Psoas muscle (tissue), 8 donors: ENCODE data around the gene MARCHF10. TPM values are rescaled to one million over a fixed set of nuclear protein-coding genes. Genes with fewer than 3 reads are reported as not detected.

ENCODE experiments used
- ATAC-seq, 4 donors: fragments of 200-7000 bp; cut with Tn5 transposase; one replicate each; pipeline ENCODE4 v1.9.1; 2020; ENCODE audit warnings: moderate library complexity in 3 of 4, mild to moderate bottlenecking in 2 of 4
- DNase-seq, 2 donors: peaks; one replicate each; pipeline ENCODE4 v3.0.0-alpha.2; 2020
- H3K27ac ChIP-seq: fragments of 200-600 bp; one replicate; pipeline ENCODE4 v1.8.0; 2022
- H3K27me3 ChIP-seq, 3 donors: fragments of 200-600 bp in 1 of 3; one replicate each; pipeline versions ENCODE4 v1.6.1 to v1.8.0; 2013 to 2022; ENCODE audit warnings: low read length in 2 of 3, mild to moderate bottlenecking in 2 of 3, moderate library complexity in 1 of 3; ENCODE audit not compliant: insufficient read depth in 3 of 3
- H3K36me3 ChIP-seq, 2 donors: fragments of 200-600 bp in 1 of 2; one replicate each; pipeline versions ENCODE4 v1.6.1 to v1.8.0; 2013 to 2022; ENCODE audit warnings: low read depth in 1 of 2, mild to moderate bottlenecking in 1 of 2, moderate library complexity in 1 of 2; ENCODE audit not compliant: insufficient read depth in 1 of 2
- H3K4me1 ChIP-seq: fragments of 200-600 bp; one replicate; pipeline ENCODE4 v1.8.0; 2022
- H3K4me3 ChIP-seq: fragments of 200-600 bp; one replicate; pipeline ENCODE4 v1.8.0; 2022; ENCODE audit warnings: mild to moderate bottlenecking
- H3K9me3 ChIP-seq: fragments of 200-600 bp; one replicate; pipeline ENCODE4 v1.8.0; 2022
- WGBS, 3 donors: extraction: QIAGEN DNeasy Blood & Tissue Kit; methylation state at CpG; one replicate each; pipeline versions ENCODE4 v1.1.6 to v1.1.7; 2013; 5-methylcytosine and 5-hydroxymethylcytosine counted together
- intact Hi-C, 2 donors: fragments of 100-400 bp; cut with DNase I; formaldehyde crosslinking; loops; one replicate each; pipeline versions ENCODE4 v1.11.0 to v1.14.2; 2022
- polyA plus RNA-seq, 3 donors: library from polyadenylated mRNA; stranded (reverse); fragments of 200-250 nt; gene quantifications; one replicate each; pipeline ENCODE4 v1.2.3, GENCODE V29; 2013
- total RNA-seq, 4 donors: library from RNA; stranded (reverse); fragmentation: NEBNext Ultra II Directional in 2 of 4; extraction: Animal tissue kit (Norgen Biotek cat#: 25700) in 2 of 4; gene quantifications; one replicate each; pipeline versions ENCODE4 v1.2.1 to v1.2.4, GENCODE V29; 2021 to 2023
- TF ChIP-seq, protein P1 (sequence below): fragments of 200-600 bp; IDR thresholded peaks from one replicate; pipeline ENCODE4 v1.8.0; 2022; ENCODE audit warnings: antibody characterized with exemption
- donor health status: healthy with polysubstance abuse.
- donor health status: DM: no; HTN: no; CAD: no; lungs with moderate emphysema.
- donor health status: Bipolar disorder and iron deficiency.
- donor health status: healthy.
- donor health status: DM: yes; HTN: yes; CAD: no.
- donor health status: DM: no; HTN: no; CAD: no.
- donor health status: DM: no; HTN: no; CAD: no.
- donor health status: DM: yes; HTN: yes; CAD: no.

The MARCHF10 gene
- total and polyA plus RNA-seq, 7 donors, result 0.01 TPM; not detected in 6

DNA sequence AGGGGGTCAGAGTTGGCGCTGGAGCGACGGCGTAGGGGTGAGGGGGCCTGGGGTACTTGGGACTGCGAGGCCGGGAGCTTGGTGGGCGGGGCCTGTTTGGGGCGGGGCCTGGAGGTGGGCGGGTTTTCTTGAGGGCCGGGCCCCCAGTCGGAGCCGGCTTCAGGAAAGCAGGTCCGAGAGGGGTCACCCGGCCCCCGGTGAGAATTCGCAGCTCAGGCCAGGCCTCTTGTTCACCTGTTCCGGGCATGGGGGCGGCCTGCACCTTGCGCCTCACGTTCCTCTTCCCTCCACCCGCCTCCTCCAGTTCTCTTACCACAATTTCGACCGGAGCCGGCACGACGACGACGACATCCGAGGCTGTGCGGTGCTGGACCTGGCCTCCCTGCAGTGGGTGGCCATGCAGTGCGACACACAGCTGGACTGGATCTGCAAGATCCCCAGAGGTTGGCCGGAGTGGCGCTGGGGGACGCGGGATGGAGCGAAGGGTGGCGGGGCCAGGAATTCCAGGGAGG is 128.2 kb downstream of the MARCHF10 start:
- Histone ChIP-seq H3K9me3 (no peaks in the 10 kb centered on the region), H3K4me1 (no peaks in the 10 kb centered on the region), H3K4me3 (no peak overlapping the region), H3K27ac (no peak overlapping the region), H3K27me3 (no peaks in the 10 kb centered on the region), H3K36me3 (no peaks in the 10 kb centered on the region)
- no peak for ATAC-seq
- no peak for DNase-seq
- WGBS, 3 donors, result 85 to 87% (median 87%) methylated on average over 31 to 37 of the region's 37 CpGs
- intact Hi-C loops, result no loop called here
- TF ChIP-seq, protein P1, sequence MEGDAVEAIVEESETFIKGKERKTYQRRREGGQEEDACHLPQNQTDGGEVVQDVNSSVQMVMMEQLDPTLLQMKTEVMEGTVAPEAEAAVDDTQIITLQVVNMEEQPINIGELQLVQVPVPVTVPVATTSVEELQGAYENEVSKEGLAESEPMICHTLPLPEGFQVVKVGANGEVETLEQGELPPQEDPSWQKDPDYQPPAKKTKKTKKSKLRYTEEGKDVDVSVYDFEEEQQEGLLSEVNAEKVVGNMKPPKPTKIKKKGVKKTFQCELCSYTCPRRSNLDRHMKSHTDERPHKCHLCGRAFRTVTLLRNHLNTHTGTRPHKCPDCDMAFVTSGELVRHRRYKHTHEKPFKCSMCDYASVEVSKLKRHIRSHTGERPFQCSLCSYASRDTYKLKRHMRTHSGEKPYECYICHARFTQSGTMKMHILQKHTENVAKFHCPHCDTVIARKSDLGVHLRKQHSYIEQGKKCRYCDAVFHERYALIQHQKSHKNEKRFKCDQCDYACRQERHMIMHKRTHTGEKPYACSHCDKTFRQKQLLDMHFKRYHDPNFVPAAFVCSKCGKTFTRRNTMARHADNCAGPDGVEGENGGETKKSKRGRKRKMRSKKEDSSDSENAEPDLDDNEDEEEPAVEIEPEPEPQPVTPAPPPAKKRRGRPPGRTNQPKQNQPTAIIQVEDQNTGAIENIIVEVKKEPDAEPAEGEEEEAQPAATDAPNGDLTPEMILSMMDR, result no peak

DNA sequence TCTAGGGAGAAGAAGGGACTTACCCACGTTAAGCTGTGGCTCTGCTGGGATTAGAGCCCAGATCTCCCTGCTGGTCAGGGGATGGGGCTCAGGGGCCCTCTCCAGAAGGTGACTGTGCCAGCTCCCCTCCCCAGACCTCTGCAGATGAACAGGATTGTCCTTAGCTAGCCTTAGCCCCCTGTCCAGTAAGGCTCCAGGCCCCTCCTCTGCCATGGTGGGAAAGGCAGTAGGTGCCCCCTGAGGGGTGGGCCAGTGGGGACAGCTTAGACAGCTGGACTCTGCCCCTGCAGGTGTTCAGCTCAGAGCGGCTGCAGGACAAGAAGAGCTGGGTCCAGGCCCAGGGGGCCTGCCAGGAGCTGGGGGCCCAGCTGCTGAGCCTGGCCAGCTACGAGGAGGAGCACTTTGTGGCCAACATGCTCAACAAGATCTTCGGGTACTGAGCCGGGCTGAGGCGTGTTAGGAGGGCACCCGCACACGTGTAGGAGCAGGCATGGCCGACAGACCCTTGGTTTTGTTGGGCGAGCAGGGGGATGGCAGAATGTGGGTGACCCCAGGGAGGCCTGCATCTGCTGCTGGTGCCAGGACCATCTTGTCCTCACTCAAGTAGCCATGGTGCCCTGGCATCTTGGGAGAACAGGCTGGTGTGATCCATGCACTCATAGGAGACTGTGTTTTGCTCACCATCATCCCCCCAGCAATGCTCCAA is 129.7 kb downstream of the MARCHF10 start:
- Histone ChIP-seq H3K36me3 (no peaks in the 10 kb centered on the region), H3K27me3 (no peaks in the 10 kb centered on the region), H3K4me3 (no peak overlapping the region), H3K4me1 (no peaks in the 10 kb centered on the region), H3K9me3 (no peaks in the 10 kb centered on the region), H3K27ac (no peak overlapping the region)
- 63 to 72% (median 72%) methylated on average over 10 of the region's 10 CpGs for WGBS, 3 donors
- intact Hi-C loops, result no loop called here
- TF ChIP-seq, protein P1, result no peak
- ATAC-seq (no peak), DNase-seq (no peak)

DNA sequence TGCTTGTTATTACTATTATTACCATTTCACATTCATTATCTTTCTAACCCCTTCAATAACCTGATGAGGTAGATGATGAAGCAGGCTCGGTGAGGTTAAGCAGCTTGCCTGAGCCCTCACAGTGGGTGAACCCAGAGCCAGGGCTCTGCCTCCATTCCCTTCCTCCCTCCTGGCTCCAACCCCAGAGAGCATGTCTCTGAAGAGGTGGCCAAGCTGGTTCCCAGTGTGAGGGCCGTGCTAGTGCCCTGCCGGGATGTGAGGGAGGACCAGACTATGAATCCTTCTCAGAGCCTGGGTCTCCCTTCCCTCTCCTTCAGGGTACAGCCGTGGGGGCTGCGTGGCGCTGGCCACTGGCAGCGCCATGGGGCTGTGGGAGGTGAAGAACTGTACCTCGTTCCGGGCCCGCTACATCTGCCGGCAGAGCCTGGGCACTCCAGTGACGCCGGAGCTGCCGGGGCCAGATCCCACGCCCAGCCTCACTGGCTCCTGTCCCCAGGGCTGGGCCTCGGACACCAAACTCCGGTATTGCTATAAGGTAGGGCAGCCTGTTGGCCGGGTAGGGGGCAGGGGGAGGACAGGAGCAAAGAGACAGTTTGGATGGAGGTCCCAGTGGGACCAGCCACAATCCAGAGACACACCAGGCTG is 131.0 kb downstream of the MARCHF10 start:
- DNase-seq (no peak), ATAC-seq (no peak)
- H3K27me3 ChIP-seq, result no peaks in the 10 kb centered on the region
- intact Hi-C loops, result no loop called here
- H3K4me1 ChIP-seq, result no peaks in the 10 kb centered on the region
- no peak overlapping the region for H3K27ac ChIP-seq
- H3K36me3 ChIP-seq, result no peaks in the 10 kb centered on the region
- TF ChIP-seq, protein P1, result no peak
- WGBS, 3 donors, result 91 to 94% (median 93%) methylated on average over 18 of the region's 18 CpGs
- H3K9me3 ChIP-seq, result no peaks in the 10 kb centered on the region
- H3K4me3 ChIP-seq, result no peak overlapping the region

DNA sequence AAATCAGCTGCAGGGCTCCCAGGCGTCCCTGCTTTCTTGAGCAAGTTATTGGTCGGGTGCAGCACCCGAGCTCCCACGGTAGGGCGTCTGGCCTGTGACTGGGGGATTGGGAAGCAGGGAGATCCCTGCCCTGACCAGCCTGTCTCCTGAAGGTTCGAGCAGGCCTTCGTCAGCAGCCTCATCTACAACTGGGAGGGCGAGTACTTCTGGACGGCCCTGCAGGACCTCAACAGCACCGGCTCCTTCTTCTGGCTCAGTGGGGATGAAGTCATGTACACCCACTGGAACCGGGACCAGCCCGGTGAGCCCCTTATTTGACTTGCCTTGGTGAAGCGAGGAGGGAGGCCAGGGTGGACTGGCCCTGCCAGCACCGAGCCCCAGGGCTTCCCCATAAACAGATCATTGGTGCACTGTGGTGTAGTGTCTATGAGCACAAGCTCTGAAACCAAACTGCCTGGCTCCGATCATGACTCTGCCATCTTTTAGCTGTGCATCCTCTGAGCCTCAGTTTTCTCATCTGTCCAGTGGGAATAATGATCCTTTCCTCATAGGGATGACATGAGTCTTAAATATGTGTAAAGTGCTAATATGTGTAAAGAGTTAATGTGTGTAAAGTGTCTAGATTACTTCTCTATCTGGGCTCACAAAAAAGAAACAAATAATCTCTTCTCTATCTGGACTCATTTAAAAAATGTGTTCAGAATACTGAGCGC is 131.7 kb downstream of the MARCHF10 start:
- intact Hi-C loops, result no loop called here
- TF ChIP-seq, protein P1, result no peak
- H3K27me3 ChIP-seq, result no peaks in the 10 kb centered on the region
- WGBS, 3 donors, result 88 to 92% (median 90%) methylated on average over 16 of the region's 16 CpGs
- no peak overlapping the region for H3K27ac ChIP-seq
- DNase-seq (no peak), ATAC-seq (no peak)
- H3K4me1 ChIP-seq, result no peaks in the 10 kb centered on the region
- H3K36me3 ChIP-seq, result no peaks in the 10 kb centered on the region
- H3K4me3 ChIP-seq, result no peak overlapping the region
- H3K9me3 ChIP-seq, result no peaks in the 10 kb centered on the region
